ENCODE results near the gene LGALS7.

Gene LGALS7

GRCh38 chr19:38740932-38741331, 32.4 kb downstream of the LGALS7 start:
- DNase-seq (ENCODE audit: low read depth in 2 of 2) = no peak

DNA sequence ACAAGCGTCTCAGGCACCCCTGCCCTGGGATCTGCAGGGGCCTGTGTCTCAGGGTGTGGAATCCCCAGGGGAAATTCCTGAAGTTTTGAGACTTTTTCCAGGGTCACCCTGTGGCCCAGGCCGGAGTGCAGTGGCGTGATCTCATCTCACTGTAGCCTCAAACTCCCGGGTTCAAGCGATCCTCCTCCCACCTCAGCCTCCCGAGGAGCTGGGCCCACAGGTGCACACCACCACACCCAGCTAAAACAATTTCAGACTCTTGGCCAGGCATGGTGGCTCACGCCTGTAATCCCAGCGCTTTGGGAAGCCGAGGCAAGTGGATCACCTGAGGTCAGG, 33.1 kb downstream of the LGALS7 start:
- DNase-seq (ENCODE audit: low read depth in 2 of 2) = no peak

GRCh38 chr19:38739440-38740256, 33.7 kb downstream of the LGALS7 start:
- no peak for DNase-seq (ENCODE audit: low read depth in 2 of 2)

GRCh38 chr19:38737921-38738737, 35.2 kb downstream of the LGALS7 start:
- no peak for DNase-seq (ENCODE audit: low read depth in 2 of 2)

DNA sequence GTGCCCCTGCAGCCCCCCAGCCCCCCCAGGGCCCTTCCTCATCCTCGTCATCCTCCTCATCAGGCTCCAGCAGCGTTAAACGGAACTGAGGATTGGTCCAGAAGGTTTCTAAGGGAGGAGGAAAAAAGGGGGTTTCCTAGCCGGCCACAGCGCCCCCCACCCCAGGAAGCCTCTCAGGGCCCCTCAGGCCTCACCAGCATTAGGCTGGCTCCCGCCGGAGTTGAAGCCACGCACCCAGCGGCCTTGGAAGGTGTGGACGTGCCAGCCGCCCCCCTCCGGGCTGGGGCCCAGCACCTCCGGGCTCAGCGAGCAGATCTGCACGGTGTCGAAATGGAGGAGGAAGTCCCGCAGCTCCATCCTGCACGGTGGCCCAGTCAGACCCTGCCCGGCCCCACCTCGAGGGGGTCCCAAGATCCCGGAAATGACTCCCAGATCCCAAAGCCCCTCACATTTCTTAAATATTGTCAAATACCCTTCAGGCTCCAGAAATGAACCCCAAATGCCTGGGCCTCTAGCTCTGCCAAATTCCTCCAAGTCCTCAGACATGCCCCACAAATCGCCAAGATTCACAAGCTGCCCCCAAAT, 35.9 kb downstream of the LGALS7 start:
- DNase-seq (ENCODE audit: low read depth in 2 of 2) = no peak

GRCh38 chr19:38736413-38737280, 36.7 kb downstream of the LGALS7 start:
- peak; percentile 34 to 52 for DNase-seq (ENCODE audit: low read depth in 2 of 2)

GRCh38 chr19:38736036-38736412, 37.3 kb downstream of the LGALS7 start:
- no peak for DNase-seq (ENCODE audit: low read depth in 2 of 2)

DNA sequence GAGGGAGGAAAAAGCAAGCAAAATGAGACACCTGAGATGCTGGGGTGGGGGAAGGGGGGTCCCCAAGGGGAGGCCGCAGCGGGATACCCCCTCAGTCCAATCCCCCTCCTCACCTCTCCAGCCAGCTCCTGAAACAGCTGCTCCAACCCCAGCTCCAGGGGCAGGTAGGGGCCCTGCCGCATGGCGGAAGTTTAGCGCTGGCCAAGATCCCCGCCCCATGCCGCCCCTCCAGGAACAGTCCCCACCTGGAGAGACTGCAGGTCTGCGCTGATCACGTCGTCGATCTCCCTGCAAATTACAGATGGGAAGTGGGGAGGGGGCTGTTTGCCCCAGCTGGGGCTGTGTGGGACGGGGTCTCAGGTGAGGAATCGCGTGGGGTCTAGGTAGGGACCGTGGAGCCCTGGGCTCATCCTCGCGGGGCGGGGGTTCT, 38.0 kb downstream of the LGALS7 start:
- no peak for DNase-seq (ENCODE audit: low read depth in 2 of 2)

- DNase-seq (ENCODE audit: low read depth in 2 of 2) = no peak
These were observed 38.7 kb downstream of the LGALS7 start for GRCh38 chr19:38734426-38735256.

- no peak for DNase-seq (ENCODE audit: low read depth in 2 of 2)
These were observed 39.2 kb downstream of the LGALS7 start for GRCh38 chr19:38734176-38734425.

DNA sequence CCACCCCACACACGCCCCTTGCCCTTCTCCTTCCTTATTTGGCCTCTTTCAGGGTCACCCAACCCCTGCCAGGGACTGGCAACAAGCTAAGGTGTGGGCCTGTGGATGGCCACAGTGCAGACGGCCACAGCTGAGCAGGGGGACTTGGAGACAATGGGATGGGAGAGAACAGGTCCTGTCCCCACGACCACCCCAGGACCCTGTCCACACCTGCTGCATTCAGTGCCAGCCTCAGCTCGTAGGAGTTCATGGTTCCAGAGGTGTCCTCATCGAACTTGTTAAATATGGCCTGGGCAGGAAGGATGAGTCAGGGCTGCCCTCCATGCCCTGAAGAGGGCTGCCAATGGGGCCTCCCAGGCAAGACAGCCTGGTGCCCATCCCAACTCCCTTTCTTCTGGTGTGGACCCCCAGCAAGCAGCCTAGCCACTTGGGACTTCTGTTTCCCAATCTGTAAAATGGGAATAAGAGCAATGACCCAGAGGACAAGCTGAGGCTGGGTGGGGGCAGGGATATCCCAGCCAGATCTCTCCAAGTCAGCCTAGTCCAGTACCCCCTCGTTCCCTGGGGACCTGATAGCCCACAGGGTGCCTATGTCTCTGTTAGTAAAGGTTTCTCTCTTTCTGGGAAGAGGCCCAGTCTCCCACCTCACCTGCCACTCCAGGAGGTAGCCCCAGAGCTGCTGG, 39.7 kb downstream of the LGALS7 start:
- no peak for DNase-seq (ENCODE audit: low read depth in 2 of 2)

- DNase-seq (ENCODE audit: low read depth in 2 of 2) = no peak
These were observed 40.1 kb downstream of the LGALS7 start for GRCh38 chr19:38733241-38733492.

GRCh38 chr19:38731654-38732301, 41.5 kb downstream of the LGALS7 start:
- DNase-seq (ENCODE audit: low read depth in 2 of 2) = no peak

GRCh38 chr19:38730731-38731589, 42.4 kb downstream of the LGALS7 start:
- no peak for DNase-seq (ENCODE audit: low read depth in 2 of 2)

- DNase-seq (ENCODE audit: low read depth in 2 of 2) = no peak
These were observed 42.9 kb downstream of the LGALS7 start for GRCh38 chr19:38730470-38730730.

DNA sequence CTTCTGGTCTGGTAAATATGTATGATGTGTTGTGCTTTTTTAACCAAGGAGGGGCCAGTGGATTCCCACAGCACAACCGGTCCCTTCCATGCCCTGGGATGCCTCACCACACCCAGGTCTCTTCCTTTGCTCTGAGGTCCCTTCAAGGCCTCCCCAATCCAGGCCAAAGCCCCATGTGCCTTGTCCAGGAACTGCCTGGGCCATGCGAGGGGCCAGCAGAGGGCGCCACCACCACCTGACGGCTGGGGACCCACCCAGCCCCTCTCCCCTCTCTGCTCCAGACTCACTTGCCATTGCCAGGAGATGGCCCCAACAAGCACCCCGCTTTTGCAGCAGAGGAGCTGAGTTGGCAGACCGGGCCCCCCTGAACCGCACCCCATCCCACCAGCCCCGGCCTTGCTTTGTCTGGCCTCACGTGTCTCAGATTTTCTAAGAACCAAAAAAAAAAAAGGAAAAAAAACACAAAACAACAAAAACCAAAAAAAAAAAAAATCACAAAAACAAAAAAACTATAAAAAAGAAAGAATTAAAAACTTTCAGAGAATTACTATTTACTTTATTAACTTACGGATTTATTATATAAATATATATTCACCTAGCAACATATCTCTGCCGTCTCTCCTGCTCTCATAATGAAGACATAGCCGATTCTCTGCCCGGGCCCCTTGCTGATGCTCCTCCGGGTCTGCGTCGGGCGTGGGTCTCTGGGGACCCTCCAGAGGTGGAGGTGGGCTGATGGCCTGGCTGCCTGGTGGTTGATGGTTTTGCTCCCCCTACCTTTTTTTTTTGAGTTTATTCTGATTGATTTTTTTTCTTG, 43.5 kb downstream of the LGALS7 start:
- peak; percentile 55 to 77 for DNase-seq (ENCODE audit: low read depth in 2 of 2)

DNA sequence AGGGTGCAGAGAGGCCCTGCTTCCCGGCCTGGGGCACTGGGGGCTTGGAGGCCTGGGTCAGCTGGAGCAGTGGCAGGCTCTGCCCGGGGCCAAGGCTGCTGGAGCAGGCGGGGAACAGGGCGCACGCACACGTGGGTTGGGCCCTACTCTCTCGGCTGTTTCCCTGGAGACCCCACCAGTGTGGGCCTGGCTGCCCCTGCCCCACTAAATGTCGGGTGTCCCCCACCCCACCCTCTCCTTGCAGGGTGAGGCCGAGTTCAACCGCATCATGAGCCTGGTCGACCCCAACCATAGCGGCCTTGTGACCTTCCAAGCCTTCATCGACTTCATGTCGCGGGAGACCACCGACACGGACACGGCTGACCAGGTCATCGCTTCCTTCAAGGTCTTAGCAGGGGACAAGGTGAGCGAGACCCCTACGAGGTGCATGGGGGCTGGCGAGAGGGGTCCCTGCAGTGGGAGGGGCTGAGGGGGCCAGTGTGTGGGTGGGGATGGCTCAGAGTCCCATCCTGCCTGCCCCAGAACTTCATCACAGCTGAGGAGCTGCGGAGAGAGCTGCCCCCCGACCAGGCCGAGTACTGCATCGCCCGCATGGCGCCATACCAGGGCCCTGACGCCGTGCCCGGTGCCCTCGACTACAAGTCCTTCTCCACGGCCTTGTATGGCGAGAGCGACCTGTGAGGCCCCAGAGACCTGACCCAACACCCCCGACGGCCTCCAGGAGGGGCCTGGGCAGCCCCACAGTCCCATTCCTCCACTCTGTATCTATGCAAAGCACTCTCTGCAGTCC, 44.4 kb downstream of the LGALS7 start:
- no peak for DNase-seq (ENCODE audit: low read depth in 2 of 2)

All from stimulated activated CD4-positive, alpha-beta T cell treated with anti-CD3 and anti-CD28 coated beads, Interleukin-1b, Interleukin-23, amount 100 ng/mL, for 1 hour (primary cell).